HG03342 (cell line): ENCODE data around the gene RIPK4.

Experiments used
- ATAC-seq: cut with Tn5 transposase; IDR thresholded peaks from one replicate; pipeline ENCODE4 v1.9.1; 2021; ENCODE audit warnings: mild to moderate bottlenecking, moderate library complexity; ENCODE audit not compliant: unreplicated experiment

Gene RIPK4

DNA sequence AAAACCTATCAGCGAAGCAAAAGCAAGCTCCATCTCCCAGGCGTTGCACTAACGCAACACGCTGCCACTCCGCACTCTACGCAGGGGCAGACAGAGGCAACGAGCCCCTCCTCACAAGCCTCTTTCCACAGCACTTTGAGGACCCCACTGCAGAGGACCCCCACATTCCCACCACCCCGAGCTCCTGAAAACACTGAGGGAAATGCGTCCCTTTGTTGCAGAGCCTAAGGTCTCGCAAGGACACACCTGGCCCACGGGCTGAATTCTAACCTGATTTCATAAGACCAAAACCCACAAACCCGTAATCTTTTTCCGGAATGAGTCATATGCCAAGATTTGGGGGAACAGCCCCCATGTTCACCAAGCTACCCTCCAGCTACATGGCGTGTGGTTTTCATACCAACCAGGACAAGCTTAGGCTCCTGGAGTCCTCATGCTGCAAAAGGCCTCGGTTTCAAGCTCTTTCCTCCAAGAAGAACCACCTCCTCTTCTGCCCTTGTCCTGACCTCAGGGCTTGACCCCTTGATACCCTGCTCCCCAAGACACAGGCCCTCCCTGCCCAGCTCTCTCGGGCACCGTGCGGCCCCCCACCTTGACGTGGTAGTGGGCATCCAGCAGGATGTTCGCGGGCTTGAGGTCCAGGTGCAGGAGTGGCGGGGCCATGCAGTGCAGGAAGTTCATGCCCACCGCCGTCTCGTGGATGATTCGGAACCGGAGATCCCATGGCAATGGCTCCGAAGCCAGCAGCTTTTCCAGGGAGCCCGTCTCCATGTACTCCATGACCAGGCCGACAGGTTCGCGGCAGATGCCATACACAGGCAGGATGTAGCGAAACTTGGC, 10.7 kb downstream of the RIPK4 start:
- ATAC-seq = no peak

GRCh38 chr21:41755258-41755933, 11.5 kb downstream of the RIPK4 start:
- no peak for ATAC-seq

- no peak for ATAC-seq
Measured at GRCh38 chr21:41754479-41754891, 12.4 kb downstream of the RIPK4 start.

DNA sequence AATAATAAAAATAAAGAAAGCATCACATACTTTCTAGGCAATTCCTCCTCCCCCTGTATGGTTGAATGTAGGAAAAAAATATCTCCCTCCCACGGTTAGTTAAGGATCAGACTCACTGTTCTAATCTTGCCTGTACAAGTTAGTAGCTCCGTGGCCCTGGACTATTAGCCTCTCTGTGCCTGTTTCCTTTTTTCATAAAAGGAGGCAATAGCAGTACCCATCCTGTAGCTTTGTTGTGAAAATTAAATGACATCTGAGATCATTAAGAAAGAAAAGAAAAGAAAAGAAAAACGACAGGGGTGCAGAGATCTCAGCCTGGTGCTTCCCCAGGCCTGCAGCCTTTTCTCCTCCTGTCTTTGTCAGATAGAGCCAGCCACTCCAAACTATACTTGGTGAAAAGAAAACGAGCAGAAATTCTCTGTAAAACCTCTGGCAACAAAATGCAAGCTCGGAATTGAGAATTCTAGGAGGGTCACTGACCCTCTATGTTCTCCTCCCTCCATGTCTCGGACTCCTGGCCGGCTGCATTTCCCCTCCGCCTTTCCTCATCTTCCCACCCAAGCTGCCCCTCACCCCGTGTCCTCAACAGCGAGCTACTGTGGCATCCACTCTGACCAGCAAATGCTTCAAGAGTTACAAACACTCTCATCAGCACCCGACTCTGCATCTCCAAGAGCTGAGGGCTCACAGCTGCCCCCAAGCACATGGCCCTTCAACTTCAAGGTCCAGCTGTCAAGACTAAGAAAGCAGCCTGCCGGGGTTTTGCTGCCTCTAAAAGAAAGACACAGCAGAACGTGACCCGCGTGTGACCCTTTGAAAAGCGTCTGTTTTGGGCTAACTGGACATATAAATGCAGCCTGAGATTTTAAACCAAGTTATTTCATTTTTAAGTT, 13.6 kb downstream of the RIPK4 start:
- ATAC-seq = no peak

DNA sequence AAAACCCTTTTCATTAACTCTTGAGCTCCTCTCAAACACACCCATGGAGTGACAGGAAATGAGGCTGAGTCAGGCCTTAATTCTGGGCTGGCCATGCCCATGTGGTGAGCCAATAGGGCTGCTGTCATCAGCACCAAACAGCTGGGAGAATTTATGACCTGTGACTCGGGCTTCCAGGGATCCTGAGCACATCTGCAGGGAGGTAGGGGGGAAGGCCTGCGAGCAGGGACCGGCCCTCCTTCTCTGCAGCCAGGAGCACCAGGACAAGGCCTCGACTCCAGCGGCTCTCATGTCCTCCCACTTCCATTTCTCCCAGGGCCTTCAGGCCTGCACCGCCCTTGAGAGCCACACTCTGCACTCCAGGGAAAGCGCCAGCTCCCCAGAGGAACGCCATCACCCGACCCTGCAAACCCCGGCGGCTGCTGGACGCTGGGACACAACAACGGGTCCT, 14.6 kb downstream of the RIPK4 start:
- ATAC-seq = no peak

- ATAC-seq = no peak
Measured at GRCh38 chr21:41751611-41752011, 15.2 kb downstream of the RIPK4 start.

DNA sequence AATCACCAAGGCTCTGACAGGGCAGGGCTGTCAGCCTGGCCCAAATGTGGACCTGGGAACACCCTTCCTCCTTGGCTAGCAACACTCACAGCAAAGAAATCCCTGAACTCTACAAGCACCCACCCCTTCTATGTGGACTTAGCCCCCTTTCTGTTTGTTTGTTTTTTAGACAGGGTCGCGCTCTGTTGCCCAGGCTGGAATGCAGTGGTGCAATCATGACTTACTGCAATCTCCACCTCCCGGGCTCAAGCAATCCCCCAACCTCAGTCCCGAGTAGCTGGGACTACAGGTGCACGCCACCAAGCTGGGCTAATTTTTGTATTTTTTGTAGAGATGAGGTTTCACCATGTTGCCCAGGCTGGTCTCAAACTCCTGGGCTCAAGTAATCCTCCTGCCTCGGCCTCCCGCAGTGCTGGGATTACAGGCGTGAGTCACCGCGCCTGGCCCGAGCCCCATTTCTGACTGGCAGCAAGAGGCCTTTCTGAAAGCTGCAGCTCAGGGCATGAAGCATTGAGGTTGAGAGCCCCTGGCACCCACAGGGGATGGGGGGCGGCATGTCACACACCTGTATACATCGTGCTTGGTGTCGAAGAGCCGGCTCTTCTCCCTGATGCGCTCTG, 16.2 kb downstream of the RIPK4 start:
- ATAC-seq = no peak

- ATAC-seq = no peak
Measured at GRCh38 chr21:41750051-41750450, 16.8 kb downstream of the RIPK4 start.

GRCh38 chr21:41749286-41749685, 17.6 kb downstream of the RIPK4 start:
- ATAC-seq = no peak

DNA sequence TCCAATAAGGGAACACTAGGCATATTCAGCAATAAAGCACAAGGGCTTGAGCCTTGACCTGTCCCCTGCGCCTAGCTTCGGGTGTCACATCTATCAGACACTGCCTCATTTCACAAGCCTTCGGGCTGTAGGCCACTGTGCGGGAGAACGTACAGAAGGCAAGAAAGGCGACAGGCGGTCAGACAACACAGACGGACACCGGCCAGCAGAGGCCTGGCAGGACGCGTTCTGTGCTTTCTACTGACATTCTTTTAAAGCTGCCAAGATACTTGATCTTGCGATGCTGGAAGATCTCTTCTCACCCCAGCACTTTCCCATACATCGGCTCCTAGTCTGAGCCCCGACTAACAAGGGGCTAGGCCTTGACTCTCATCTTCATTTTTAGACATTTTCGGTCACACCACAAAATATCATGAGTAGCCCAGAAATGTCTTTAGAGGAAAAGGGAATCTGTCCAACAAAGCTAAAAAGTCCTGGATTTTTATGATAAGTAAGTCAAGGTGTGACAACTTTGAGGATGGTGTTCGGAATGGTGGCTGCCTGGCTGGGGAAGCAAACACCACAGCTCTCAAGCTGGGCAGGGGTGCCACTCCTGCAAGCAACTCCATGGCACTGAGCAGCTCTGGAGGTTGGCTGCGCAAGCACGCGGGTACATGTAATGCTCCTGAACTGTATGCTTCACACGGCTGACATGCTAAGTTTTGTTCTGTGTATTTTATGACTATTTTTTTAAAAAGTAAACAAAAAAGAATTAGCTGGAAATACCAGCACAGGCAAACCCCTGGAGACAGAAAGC, 18.7 kb downstream of the RIPK4 start:
- ATAC-seq = no peak

GRCh38 chr21:41746744-41747006, 20.2 kb downstream of the RIPK4 start:
- no peak for ATAC-seq

GRCh38 chr21:41745971-41746743, 20.7 kb downstream of the RIPK4 start:
- ATAC-seq = no peak

- ATAC-seq = no peak
Measured at GRCh38 chr21:41745026-41745820, 21.6 kb downstream of the RIPK4 start.

DNA sequence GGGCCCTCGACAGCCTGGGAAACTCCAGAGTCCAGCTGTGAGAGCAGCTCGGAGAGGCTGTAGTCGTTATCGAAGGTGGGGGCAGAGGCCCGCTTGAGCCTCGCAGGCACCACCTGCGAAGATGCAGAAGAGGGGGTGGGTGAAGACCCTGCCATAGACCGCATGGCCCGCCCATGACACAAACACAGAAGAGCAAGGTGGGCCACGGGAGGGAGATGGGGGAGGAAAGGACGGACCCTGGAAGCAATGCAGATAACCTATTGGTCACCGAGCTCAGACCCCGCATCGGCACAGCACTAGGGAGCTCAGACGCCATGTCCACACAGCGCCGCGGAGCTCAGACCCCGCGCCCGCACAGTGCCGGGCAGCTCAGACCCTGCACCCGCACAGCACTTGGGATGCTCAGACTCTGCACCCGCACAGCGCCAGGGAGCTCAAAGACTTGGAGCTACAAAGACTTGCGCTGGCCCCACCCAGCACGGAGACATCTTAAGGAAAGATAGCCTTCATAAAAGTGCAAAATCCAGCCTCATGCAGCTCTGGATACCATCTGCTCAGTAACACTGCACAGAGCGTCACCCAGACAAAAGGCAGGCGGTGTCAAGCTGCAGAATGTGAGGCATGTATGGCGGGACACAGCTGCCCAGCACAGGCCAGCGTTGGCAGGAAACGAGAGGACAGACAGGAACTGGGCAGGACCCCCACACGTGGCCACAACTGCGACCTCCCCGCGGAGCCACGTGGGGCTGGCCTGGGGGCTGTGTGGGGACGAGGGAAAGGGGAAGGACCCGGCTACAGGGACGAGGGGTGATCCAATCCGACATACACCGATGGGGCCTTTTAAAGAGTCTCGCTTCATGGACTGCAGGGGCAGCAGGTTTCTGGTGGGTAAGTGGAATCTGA, 22.6 kb downstream of the RIPK4 start:
- ATAC-seq = no peak

DNA sequence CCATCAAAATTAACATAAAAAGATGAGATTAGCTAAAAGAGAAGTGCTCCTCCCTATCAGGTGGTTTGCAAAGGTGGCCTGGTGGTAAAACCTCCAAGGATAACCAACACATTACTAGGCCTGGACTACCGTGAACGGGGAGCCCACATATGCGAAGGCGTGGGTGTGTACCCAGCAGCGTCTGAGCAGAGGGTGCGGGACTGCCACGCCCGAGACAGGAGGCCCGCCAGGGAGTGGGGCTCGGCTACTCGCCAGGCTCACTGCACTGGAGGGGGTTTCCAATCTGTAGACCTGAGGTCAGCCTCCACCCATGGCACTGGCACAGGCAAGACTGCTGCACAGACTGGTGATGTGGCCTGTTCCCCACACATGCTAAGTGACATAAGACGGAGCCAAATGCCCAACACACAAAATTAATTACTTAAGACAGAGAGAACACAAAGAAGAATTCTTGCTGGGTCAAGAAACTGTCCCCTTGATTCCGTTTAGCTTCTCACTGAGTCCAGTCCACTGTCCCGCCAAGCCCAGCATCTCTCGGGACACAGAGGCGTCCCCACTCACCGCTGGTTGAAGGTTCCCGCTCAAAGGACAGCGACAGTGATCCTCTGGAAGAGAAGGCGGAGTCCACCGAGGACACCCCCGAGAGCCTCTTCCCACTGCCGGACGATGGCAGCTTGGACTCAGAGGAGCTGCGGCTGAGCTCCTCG, 23.4 kb downstream of the RIPK4 start:
- ATAC-seq = no peak

GRCh38 chr21:41742073-41742875, 24.6 kb downstream of the RIPK4 start:
- no peak for ATAC-seq
